Fibroblast of lung (primary cell): ENCODE data around the gene RALGDS.
"Not testable (repeated sequence)": the region's sequence is repeated elsewhere in the genome, so short reads cannot be mapped to it uniquely, and the experiment has no call there.

Experiments
- CTCF ChIP-seq, 2 donors: IDR thresholded peaks in 1 of 2; conservative IDR thresholded peaks in 1 of 2; 1 replicate in 1 of 2; 2 replicates in 1 of 2; pipeline ENCODE4 v1.5.1; 2011 to 2012; ENCODE audit warnings: low read length in 2 of 2, control low read depth in 1 of 2, inconsistent platforms in 1 of 2, low read depth in 1 of 2, mild to moderate bottlenecking in 1 of 2
- EZH2 ChIP-seq: IDR thresholded peaks from 2 replicates; pipeline ENCODE4 v1.5.1; 2012; ENCODE audit warnings: low read length, control low read depth, mild to moderate bottlenecking; ENCODE audit errors: missing control alignments

- TF ChIP-seq CTCF (conservative IDR thresholded peaks at IDR 0.05 in 1 of 2, IDR thresholded peaks at IDR 0.05 in 1 of 2; ENCODE audit: low read depth in 1 of 2, low read length in 2 of 2); EZH2: not testable (repeated sequence)
Observed at GRCh38 chr9:133072210-133072609, 48.8 kb downstream of the RALGDS start.
